Panc1 (cell line): Measurements from ENCODE around the gene FAM131A. TPM values are rescaled to one million over a fixed set of nuclear protein-coding genes. Genes with fewer than 3 reads are reported as not detected.

Source experiments
- ATAC-seq: fragments of 200-7000 bp; cut with Tn5 transposase; 2 replicates; pipeline ENCODE4 v1.9.1; 2020; ENCODE audit warnings: mild to moderate bottlenecking, moderate library complexity
- BruUV-seq: library from RNA; stranded (reverse); fragments of 400-500 nt; replicated peaks from 2 replicates; lab custom pipeline; 2021; lab: Mats Ljungman, UMichigan
- CTCF ChIA-PET: fragments of 300-600 bp; sonication (Branson Sonifier 250); formaldehyde crosslinking; loops from one replicate; lab custom pipeline; 2022; ENCODE audit warnings: antibody characterized with exemption; lab: Charles Lee
- POLR2A ChIA-PET: fragments of 300-600 bp; sonication (Branson Sonifier 250); formaldehyde crosslinking; loops from one replicate; lab custom pipeline; 2022; ENCODE audit warnings: antibody characterized with exemption; lab: Charles Lee
- DNase-seq: peaks from one replicate; pipeline ENCODE4 v3.0.0-alpha.2; 2010; ENCODE audit warnings: low read depth, low spot score
- H3K27ac ChIP-seq: 2 replicates; pipeline ENCODE4 v1.5.1; 2011; ENCODE audit warnings: mild to moderate bottlenecking, low read length, inconsistent platforms
- H3K27me3 ChIP-seq: fragments of 200-500 bp; sonication (Bioruptor generic); 2 replicates; pipeline ENCODE4 v1.6.0; 2014; ENCODE audit warnings: low read length, inconsistent platforms; ENCODE audit not compliant: control insufficient read depth, insufficient read depth
- H3K36me3 ChIP-seq: fragments of 200-500 bp; sonication (Bioruptor generic); 2 replicates; pipeline ENCODE4 v1.5.1; 2014; ENCODE audit warnings: inconsistent platforms, mild to moderate bottlenecking, low read length, moderate library complexity; ENCODE audit not compliant: control insufficient read depth, insufficient read depth
- H3K4me1 ChIP-seq: 2 replicates; pipeline ENCODE4 v1.5.1; 2011; ENCODE audit warnings: inconsistent platforms, mild to moderate bottlenecking, low read length, moderate library complexity; ENCODE audit not compliant: control insufficient read depth, insufficient read depth
- H3K4me3 ChIP-seq, 2 experiments: 2 replicates each; pipeline ENCODE4 v1.5.1; 2011 to 2012; ENCODE audit warnings: low read depth in 2 of 2, low read length in 2 of 2, mild to moderate bottlenecking in 2 of 2, inconsistent platforms in 1 of 2, moderate library complexity in 1 of 2
- H3K9me3 ChIP-seq: fragments of 200-500 bp; sonication (Bioruptor generic); 2 replicates; pipeline ENCODE4 v1.5.1; 2014; ENCODE audit warnings: low read depth, mild to moderate bottlenecking, inconsistent platforms, low read length, moderate library complexity; ENCODE audit not compliant: control insufficient read depth, insufficient read depth
- CTCF ChIP-seq: fragments of 450-650 bp; IDR thresholded peaks from 2 replicates; pipeline ENCODE4 v1.5.1; 2017; ENCODE audit warnings: mild to moderate bottlenecking
- POLR2AphosphoS5 ChIP-seq: IDR thresholded peaks from 2 replicates; pipeline ENCODE4 v1.6.1; 2012; ENCODE audit warnings: mild to moderate bottlenecking, low read depth, low read length, moderate library complexity
- REST ChIP-seq, 2 experiments: IDR thresholded peaks; 2 replicates each; pipeline ENCODE4 v1.6.1; 2011 to 2012; ENCODE audit warnings: low read depth in 2 of 2, control low read depth in 1 of 2, low read length in 1 of 2, mild to moderate bottlenecking in 1 of 2, moderate library complexity in 1 of 2; ENCODE audit not compliant: insufficient read depth in 1 of 2
- SIN3A ChIP-seq: IDR thresholded peaks from 2 replicates; pipeline ENCODE4 v1.6.1; 2012; ENCODE audit warnings: low read depth, mild to moderate bottlenecking, low read length, moderate library complexity, borderline replicate concordance; ENCODE audit not compliant: insufficient read depth
- TCF7L2 ChIP-seq: IDR thresholded peaks from 2 replicates; pipeline ENCODE4 v1.6.1; 2011; ENCODE audit warnings: mild to moderate bottlenecking, low read depth, low read length, inconsistent platforms
- in situ Hi-C: cut with HindIII; loops from 2 replicates; pipeline ENCODE4 v1.10.0; 2016; ENCODE audit warnings: low sequenced_read_pairs, low pct_unique_long_range_greater_than_20kb
- intact Hi-C: fragments of 100-400 bp; cut with micrococcal nuclease; formaldehyde crosslinking; loops from one replicate; pipeline ENCODE4 v1.10.0; 2022; ENCODE audit not compliant: unreplicated experiment
- total RNA-seq: library from RNA; stranded (reverse); gene quantifications from one replicate; pipeline ENCODE4 v1.2.1, GENCODE V29; 2021; ENCODE audit not compliant: unreplicated experiment

Gene FAM131A
- total RNA-seq, 1 experiment from 2014 or later, result 30.1 TPM

- H3K4me1 ChIP-seq, result peaks cover 6% of the 10 kb centered on the region; the same call in 1 of the 2 replicates
- ChIA-PET CTCF (interaction anchor here (0.5 kb wide), 1 partner anchor 79 kb away, joined by 4 read pairs; no protein-coding TSS in a partner anchor), POLR2A (interaction anchor here (1.0 kb wide), 1 partner anchor 28 kb away, joined by 4 read pairs; no protein-coding TSS in a partner anchor)
- H3K36me3 ChIP-seq, result no peaks in the 10 kb centered on the region; the same call in 1 of the 2 replicates
- BruUV-seq, result no TSS peak
- TF ChIP-seq POLR2AphosphoS5 (no peak), CTCF (no peak), SIN3A (no peak), TCF7L2 (no peak), REST (IDR thresholded peaks at IDR 0.05; ENCODE audit: insufficient read depth in 1 of 2, low read depth in 2 of 2, low read length in 1 of 2) (no peak)
- H3K9me3 ChIP-seq, result no peaks in the 10 kb centered on the region
- no peak overlapping the region for H3K27ac ChIP-seq
- no peak overlapping the region for H3K4me3 ChIP-seq
- in situ Hi-C loops (no loop called here), intact Hi-C loops (no loop called here)
- ATAC-seq (no peak), DNase-seq (no peak)
- H3K27me3 ChIP-seq, result no peaks in the 10 kb centered on the region
Observed at GRCh38 chr3:184348057-184348382, 10.6 kb downstream of the FAM131A start.

- Histone ChIP-seq H3K4me1 (peaks cover 6% of the 10 kb centered on the region; the same call in 1 of the 2 replicates), H3K4me3 (no peak overlapping the region), H3K36me3 (no peaks in the 10 kb centered on the region; the same call in 1 of the 2 replicates), H3K27ac (no peak overlapping the region), H3K27me3 (no peaks in the 10 kb centered on the region), H3K9me3 (no peaks in the 10 kb centered on the region)
- CTCF ChIA-PET, result no interaction called here
- POLR2A ChIA-PET, result no interaction called here
- BruUV-seq, result no TSS peak
- DNase-seq (no peak), ATAC-seq (no peak)
- TF ChIP-seq TCF7L2 (no peak), REST (IDR thresholded peaks at IDR 0.05; ENCODE audit: insufficient read depth in 1 of 2, low read depth in 2 of 2, low read length in 1 of 2) (no peak), CTCF (no peak), SIN3A (no peak)
- intact Hi-C loops, result no loop called here
- in situ Hi-C loops, result no loop called here
Observed at GRCh38 chr3:184349563-184350470, 12.4 kb downstream of the FAM131A start.
